Ascending aorta (tissue), 2 donors: Measurements from ENCODE around the gene WFIKKN1. TPM values are rescaled to one million over a fixed set of nuclear protein-coding genes. Genes with fewer than 3 reads are reported as not detected.

ENCODE experiments used
- DNase-seq, 2 donors: peaks; one replicate each; pipeline ENCODE4 v3.0.0-alpha.2; 2019; ENCODE audit warnings: low spot score in 2 of 2
- H3K27ac ChIP-seq, 2 donors: fragments of 200-600 bp; sonication (generic); one replicate each; pipeline ENCODE4 v1.5.1; 2016 to 2017; ENCODE audit warnings: mild to moderate bottlenecking in 1 of 2
- H3K27me3 ChIP-seq: fragments of 200-600 bp; sonication (generic); one replicate; pipeline ENCODE4 v1.5.1; 2017
- H3K36me3 ChIP-seq, 2 donors: fragments of 200-600 bp; sonication (generic); one replicate each; pipeline ENCODE4 v1.5.1; 2016
- H3K4me1 ChIP-seq, 2 donors: fragments of 200-600 bp; sonication (generic); one replicate each; pipeline ENCODE4 v1.5.1; 2016 to 2017; ENCODE audit warnings: mild to moderate bottlenecking in 1 of 2
- H3K4me3 ChIP-seq, 2 donors: fragments of 200-600 bp; sonication (generic); one replicate each; pipeline ENCODE4 v1.5.1; 2016 to 2017; ENCODE audit warnings: mild to moderate bottlenecking in 1 of 2
- H3K9me3 ChIP-seq, 2 donors: fragments of 200-600 bp; sonication (generic); one replicate each; pipeline ENCODE4 v1.5.1; 2016
- intact Hi-C: fragments of 100-400 bp; cut with DNase I; formaldehyde crosslinking; loops from one replicate; pipeline ENCODE4 v1.15.1; 2023
- total RNA-seq: library from RNA; depleted of rRNA; stranded (reverse); fragments of >200 nt; gene quantifications from one replicate; pipeline ENCODE4 v1.1.0, GENCODE V29; 2016
- TF ChIP-seq, protein P1 (sequence below), 3 experiments: fragments of 200-600 bp in 2 of 3; fragments of 450-650 bp in 1 of 3; sonication (generic) in 2 of 3; IDR thresholded peaks; one replicate each; pipeline ENCODE4 v1.5.1; 2016 to 2019; ENCODE audit warnings: antibody characterized with exemption in 3 of 3, mild to moderate bottlenecking in 1 of 3, moderate library complexity in 1 of 3

The WFIKKN1 gene
- total RNA-seq, 1 donor from 2014 or later, result not detected

DNA sequence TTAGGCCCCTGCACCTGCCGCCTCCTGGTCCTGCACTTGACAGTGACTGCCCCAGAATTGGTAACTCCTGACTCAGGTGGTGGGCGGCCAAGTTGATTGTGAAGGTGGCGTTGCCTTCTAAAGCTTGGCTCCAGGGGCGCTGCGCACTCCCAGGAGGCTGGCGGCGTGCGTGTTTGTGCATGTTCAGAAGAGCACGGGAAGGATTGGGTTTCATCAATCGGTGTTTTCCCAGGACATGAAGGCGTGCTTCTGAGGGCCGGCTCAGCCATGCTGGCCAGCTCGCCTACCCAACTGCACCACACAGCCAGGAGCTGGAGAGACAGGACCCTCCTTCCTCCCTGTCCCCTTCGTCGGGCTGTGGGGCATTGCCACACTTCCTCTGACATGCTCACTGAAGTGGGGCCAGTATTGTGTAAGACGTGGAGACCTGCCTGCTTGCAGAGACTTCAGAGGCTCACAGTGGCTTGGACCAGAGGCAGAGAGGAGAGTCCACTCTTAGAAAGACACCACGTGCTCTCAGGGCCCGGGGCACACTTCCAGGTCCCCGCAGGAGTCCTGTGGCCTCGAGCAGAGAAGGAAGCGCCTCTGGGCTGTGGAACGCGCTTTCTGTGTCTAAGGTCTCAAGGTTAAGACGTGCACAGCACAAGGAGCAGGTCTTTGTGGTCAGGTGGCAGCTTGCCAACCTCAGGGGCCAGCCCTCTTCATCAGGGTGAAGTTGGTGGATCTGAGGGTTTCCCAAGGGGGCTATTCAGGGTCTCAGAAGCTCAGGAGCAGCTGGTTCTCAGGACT lies 38.1 kb upstream of the WFIKKN1 start:
- peak overlapping the region in 1 of 2 donors; percentile 92 for H3K4me3 ChIP-seq
- intact Hi-C loops, result no loop called here
- H3K4me1 ChIP-seq, result peaks cover 8 to 26% of the 10 kb centered on the region in 2 donors
- TF ChIP-seq, protein P1, sequence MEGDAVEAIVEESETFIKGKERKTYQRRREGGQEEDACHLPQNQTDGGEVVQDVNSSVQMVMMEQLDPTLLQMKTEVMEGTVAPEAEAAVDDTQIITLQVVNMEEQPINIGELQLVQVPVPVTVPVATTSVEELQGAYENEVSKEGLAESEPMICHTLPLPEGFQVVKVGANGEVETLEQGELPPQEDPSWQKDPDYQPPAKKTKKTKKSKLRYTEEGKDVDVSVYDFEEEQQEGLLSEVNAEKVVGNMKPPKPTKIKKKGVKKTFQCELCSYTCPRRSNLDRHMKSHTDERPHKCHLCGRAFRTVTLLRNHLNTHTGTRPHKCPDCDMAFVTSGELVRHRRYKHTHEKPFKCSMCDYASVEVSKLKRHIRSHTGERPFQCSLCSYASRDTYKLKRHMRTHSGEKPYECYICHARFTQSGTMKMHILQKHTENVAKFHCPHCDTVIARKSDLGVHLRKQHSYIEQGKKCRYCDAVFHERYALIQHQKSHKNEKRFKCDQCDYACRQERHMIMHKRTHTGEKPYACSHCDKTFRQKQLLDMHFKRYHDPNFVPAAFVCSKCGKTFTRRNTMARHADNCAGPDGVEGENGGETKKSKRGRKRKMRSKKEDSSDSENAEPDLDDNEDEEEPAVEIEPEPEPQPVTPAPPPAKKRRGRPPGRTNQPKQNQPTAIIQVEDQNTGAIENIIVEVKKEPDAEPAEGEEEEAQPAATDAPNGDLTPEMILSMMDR (IDR thresholded peaks at IDR 0.05), result no peak
- DNase-seq, result peak in 1 of 2 donors; percentile 78
- no peaks in the 10 kb centered on the region for H3K9me3 ChIP-seq
- H3K36me3 ChIP-seq, result peaks cover 5 to 16% of the 10 kb centered on the region in 2 donors
- H3K27ac ChIP-seq, result no peak overlapping the region
- H3K27me3 ChIP-seq, result no peaks in the 10 kb centered on the region

DNA sequence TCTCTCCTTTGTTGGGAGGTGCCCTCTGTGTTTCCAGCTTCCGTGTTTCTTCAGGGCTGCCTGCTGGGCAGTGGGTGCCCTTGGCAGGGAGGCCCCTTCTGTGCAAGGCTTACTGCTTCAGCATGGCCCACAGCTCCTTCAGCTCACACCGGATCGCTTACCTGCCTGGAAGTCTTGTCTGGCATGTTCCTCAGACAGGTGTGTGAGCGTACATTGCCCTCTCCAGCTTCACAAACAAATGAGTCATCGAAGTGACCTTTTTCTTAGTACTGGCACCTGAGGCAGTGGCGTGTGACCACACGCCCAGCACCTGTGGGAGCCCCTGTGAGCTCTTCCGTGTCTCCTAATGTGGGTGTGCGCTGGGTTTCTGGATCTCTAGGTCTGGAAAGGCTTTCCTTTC lies 37.4 kb upstream of the WFIKKN1 start:
- TF ChIP-seq, protein P1 (IDR thresholded peaks at IDR 0.05), result no peak
- Histone ChIP-seq H3K9me3 (no peaks in the 10 kb centered on the region), H3K27ac (no peak overlapping the region), H3K4me1 (peaks cover 1 to 19% of the 10 kb centered on the region in 2 donors), H3K36me3 (peaks cover 5 to 16% of the 10 kb centered on the region in 2 donors), H3K4me3 (no peak overlapping the region), H3K27me3 (no peaks in the 10 kb centered on the region)
- DNase-seq, result no peak
- intact Hi-C loops, result no loop called here

- no peak overlapping the region for H3K4me3 ChIP-seq
- no peak overlapping the region for H3K27ac ChIP-seq
- DNase-seq, result no peak
- no peaks in the 10 kb centered on the region for H3K9me3 ChIP-seq
- TF ChIP-seq, protein P1 (IDR thresholded peaks at IDR 0.05), result no peak
- intact Hi-C loops, result no loop called here
- peaks cover 0 to 19% of the 10 kb centered on the region in 2 donors for H3K4me1 ChIP-seq
- no peaks in the 10 kb centered on the region for H3K27me3 ChIP-seq
- peaks cover 5 to 16% of the 10 kb centered on the region in 2 donors for H3K36me3 ChIP-seq
Observed at GRCh38 chr16:593807-594206, 37.0 kb upstream of the WFIKKN1 start.

GRCh38 chr16:595094-595528 lies 35.7 kb upstream of the WFIKKN1 start:
- Histone ChIP-seq H3K9me3 (no peaks in the 10 kb centered on the region), H3K36me3 (peaks cover 5 to 18% of the 10 kb centered on the region in 2 donors), H3K4me1 (peaks cover 0 to 19% of the 10 kb centered on the region in 2 donors), H3K27me3 (no peaks in the 10 kb centered on the region), H3K4me3 (no peak overlapping the region), H3K27ac (no peak overlapping the region)
- TF ChIP-seq, protein P1 (IDR thresholded peaks at IDR 0.05), result no peak
- no peak for DNase-seq
- intact Hi-C loops, result no loop called here

DNA sequence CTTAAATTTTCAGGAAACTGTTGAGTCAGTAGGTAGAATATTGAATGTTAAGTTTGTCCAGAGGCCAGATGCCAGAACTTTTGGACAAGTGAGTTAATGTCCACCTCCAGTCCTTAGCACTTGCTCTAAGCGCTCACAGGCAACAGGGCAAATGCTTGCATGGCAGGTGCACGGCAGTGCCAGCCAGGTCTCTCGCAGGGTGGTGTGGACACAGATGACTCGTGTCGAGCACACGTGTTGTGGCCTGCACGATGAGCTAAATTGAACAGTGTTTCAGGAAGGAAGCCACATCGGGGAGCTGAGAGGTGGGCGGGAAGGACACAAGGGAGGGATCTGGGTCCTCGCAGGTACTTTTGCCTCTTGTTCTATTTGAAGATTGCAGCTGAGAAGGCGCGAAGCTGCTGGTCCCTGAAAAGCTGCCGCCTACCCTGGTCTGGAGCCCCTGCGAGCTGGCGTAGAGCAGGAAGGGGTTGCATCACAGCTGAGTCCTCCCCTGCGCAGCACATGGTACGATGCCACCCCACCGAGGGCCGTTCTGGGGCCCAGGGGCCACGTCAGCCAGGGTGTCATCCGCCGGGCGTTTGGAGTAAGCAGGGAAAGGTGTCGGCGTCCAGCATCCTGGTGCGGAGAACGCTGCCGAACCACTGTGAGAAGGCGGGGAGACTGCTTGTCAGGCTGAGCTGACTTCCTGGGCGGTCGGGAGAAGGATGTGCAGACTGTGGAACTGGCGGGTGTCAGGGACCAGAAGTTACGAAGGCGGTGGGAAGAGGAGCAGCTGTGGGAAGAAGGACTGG lies 34.6 kb upstream of the WFIKKN1 start:
- Histone ChIP-seq H3K27me3 (no peaks in the 10 kb centered on the region), H3K9me3 (no peaks in the 10 kb centered on the region), H3K4me1 (peaks cover 0 to 13% of the 10 kb centered on the region in 2 donors), H3K27ac (no peak overlapping the region), H3K36me3 (peaks cover 9 to 20% of the 10 kb centered on the region in 2 donors), H3K4me3 (no peak overlapping the region)
- no peak for DNase-seq
- intact Hi-C loops, result no loop called here
- TF ChIP-seq, protein P1 (IDR thresholded peaks at IDR 0.05), result no peak
